Measurements from ENCODE around the gene FBXW12.
"Not testable (repeated sequence)": the region's sequence is repeated elsewhere in the genome, so short reads cannot be mapped to it uniquely, and the experiment has no call there.

Gene FBXW12, protein sequence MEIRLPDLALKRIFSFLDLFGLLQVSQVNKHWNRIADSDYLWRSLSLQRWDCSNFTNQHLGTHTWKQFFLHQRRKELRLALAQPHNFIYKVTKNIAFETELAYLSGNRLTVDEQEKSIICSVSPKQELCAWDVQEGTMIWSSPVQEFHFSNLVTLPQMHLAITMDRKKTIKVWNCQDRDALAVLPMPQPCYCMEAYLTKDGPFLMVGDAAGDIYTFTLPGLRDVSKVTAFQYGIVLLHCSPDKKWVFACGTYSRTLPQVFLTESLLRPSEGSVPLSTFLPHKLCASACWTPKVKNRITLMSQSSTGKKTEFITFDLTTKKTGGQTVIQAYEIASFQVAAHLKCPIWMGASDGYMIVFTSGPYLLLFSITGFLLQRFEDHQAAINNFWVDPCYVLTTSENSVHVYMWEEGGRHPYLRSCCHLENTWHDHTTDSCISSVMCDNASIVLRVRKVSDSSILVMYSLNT

DNA sequence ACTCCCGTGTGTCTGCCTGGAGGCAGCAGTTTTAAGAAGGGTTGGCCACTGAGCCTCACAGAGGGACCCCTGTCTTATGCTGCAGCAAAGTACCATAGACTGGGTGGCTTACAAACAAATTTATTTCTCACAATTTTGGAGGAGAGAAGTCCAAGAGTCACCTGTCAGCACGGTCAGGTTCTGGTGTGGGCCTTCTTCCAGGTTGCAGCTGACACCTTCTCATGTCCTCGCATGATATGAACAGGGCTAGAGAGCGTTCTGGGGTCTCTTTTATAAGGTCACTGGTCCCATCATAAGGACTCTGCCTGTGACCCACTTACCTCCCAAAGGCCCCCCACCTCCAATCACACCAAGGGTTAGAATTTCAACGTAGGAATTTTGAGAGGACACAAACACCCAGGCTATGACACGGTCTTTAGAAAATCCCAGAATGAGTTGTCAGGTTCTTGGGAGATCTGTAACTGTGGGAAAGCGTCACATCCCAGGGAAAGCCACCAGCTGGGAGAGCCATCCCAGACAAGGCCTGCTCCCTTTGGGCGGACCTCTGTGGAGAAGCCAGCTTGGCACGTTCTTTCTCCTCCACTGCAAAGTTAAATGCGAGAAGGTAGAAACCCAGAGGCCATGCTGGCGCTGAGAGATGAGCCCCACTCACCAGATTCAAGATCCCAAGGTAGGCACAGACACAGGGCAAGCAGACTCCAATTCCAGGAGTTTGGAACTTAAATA is at the start of gene FBXW12:
TSS of gene FBXW12 (plus strand) at position 569 of the 726 bp plus-strand sequence. CDS start 549 bp downstream, outside the sequence.
- DNase-seq = no peak

DNA sequence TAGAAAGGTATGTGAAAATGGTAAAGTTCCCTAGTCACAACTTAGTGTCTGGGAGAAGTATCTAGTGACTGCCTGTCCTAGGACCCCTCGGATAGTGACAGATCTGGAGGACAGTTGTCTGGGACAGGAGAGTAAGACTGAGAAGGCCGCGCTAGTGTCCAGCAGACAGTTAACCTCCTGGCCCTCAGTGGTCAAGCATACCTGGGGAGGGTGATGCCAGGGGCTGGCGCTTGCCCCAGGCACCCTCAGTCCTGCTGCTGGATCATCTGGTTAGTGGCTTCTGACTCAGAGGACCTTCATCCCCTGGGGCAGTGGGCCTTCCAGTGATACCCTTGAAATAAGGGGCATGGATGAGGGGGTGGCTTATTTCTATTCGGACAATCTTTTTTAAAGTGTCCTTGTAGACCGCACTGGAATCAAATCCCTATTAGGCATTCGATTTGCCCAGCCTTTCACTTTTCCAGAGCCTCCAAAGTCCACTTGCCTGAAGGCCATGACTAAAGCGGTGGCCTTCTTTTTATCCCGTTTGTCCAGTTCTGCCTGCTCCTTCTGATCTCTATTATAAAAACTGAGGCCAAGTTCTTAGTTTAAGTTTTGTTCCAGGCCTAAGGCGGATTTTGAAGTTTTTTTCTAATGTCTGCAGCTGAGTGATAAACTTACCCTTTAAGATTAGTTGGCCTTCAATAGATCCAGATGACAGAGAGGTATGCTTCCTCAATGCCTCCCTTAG is 40.1 kb upstream of the FBXW12 start:
- DNase-seq = not testable (repeated sequence)

DNA sequence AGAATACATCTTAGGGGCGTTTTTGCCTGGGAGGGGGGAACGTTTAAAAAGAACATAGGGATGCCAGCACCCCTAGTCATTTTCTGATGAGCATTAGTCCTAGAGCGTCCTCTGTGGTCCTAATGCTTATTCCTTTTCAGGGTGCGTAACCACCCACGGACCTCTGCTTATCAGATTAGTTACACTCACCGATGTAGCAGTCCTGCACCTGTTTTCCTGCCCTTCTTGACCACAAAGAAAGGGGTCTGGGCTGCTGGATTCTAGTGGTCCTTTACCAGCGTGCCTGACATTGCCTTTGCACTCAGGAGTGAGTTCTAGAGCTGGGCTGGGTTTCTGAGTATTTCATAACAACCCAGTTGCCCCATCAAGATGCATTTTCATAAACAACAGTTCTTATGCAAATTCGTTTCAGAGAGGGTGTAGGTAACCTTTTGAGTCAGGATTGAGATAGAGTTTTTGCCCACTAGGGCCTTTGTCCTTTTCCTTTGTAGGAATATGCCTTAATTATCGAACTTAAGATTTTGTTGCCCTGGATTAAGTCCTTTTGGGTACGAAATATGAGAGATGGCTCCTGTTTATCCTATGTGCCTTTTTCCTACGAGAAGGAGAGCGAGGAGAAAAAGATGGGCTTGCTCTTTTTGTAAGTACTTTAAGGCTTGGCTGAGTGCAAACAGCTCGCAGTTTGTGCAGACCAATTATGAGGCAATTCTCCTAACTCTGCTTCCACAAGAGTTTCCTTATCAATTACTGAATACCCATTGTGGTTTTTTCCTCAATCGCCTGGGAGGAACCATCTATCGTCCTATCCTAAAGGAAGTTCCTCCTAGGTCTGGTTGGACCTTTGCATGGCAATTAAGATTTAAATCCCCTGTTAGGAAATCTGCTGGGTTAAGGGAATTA is 38.4 kb upstream of the FBXW12 start, which contains the start of gene SPINK8:
TSS of gene SPINK8 (minus strand) at position 316 of the 900 bp plus-strand sequence. CDS start 5,320 bp downstream, outside the sequence.
- DNase-seq = not testable (repeated sequence)

DNA sequence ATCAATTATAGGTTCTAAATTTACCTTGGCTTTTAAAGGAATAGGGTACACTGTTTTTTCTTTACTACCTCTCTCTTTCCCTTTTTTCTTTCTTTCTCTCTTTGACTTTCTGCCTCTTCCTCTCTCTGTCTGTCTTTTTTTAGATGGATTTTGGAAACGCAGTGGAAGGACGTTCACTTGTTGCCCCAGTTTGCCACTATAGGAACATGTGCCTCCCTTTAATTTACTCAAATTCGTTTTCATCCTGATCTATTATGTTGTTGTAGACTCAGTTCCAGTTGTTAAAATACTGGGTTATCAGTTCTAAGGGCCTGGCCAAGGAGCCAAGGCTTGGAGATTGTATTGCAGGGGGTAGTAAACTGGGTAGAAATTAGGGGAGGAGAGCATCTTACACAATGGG is 37.4 kb upstream of the FBXW12 start:
- DNase-seq = no peak

DNA sequence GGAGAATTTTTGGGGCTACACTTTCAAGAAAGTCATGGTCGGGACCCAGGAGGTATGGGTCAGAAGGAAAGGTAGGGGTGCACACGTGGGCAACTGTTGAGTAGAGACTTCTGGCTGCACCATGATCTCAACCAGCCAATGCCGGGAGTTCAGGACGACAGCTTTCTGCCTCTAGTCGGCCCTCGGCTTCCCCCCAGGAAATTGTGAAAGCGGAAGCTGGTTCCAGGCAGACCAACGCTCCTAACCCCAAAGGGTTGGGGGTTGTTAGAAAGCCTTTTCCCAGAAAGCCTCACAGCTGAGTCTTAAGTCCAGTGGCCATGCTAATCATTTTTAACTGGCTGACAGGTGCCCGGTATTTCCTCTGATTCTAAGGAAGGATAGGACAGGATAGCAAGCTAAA is 36.7 kb upstream of the FBXW12 start:
- DNase-seq = not testable (repeated sequence)

DNA sequence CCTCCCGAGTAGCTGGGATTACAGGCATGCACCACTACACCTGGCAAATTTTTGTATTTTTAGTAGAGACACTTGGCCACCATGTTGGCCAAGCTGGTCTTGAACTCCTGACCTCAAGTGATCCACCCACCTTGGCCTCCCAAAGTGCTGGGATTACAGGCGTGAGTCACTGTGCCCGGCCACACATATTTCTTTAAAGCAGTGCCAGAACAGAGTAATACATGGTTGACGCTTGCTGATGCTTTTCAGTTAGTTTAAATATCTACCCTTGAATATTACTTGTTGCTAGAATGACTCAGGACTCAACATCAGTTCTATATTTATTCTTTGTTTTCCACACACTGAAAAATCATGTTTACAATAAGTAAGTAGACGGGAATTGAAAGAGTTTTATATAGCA is 34.5 kb upstream of the FBXW12 start:
- DNase-seq = not testable (repeated sequence)

DNA sequence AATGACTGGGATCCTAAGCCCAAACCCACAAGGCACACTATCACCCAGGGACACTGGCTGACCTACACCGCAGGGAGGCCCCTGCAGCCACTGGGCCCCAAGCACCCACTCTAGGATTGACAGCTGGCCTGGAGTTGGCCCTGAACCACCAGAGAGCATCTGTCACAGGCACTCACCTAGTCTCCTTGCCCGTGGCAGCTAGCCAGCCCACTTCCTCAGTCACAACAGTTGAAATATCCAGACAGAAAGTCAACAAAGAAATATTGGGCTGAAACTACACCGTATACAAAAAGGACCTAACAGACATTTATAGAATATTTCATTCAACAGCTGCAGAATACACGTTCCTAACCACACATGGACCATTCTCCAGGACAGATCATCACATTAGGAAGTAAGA is 33.4 kb upstream of the FBXW12 start:
- DNase-seq = no peak

DNA sequence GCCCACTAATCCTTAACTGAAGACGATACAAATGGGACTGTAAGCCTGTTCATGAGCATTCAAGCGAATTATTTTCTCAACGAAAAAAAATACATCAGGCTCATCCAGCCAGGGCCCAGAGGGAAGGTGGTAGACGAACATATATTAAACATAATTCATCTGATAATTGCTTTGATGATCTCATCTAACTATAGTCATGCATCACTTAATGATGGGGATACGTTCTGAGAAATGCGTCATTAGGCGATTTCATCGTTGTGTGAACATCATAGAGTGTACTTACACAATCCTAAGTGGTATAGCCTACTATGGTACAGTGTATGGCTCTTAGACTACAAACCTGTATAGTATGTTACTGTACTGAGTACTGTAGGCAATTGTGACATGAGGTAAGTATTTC is 28.6 kb upstream of the FBXW12 start:
- no peak for DNase-seq

DNA sequence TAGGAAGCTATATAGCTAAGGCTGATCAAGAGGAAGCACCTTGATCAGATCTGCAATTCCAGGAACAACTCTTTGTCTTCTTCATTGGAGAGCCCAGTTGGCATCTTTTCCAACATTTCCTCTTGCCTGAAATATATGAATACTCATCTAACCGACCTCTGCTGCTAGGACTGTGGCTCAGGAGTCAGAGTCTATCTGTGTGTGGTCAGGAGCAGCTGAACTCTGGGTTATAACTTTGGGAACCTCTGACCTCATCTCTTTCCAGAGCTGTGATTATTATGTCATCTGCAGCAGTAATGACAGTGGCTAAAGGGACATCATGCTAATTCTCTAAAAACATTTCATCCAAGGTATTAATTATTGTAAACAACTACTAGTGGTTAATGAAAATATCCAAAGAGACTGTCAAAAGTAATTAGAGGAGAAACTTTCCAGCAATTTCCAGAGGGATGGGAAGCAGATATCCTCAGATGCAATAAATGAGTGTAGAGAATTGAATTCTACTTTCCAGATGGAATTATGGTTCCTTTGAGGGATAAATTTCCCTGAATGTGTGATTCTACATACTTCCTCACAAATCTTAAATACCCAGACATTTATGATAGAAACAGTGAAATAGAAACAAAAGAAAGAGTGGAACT is 27.0 kb upstream of the FBXW12 start:
- DNase-seq = no peak

DNA sequence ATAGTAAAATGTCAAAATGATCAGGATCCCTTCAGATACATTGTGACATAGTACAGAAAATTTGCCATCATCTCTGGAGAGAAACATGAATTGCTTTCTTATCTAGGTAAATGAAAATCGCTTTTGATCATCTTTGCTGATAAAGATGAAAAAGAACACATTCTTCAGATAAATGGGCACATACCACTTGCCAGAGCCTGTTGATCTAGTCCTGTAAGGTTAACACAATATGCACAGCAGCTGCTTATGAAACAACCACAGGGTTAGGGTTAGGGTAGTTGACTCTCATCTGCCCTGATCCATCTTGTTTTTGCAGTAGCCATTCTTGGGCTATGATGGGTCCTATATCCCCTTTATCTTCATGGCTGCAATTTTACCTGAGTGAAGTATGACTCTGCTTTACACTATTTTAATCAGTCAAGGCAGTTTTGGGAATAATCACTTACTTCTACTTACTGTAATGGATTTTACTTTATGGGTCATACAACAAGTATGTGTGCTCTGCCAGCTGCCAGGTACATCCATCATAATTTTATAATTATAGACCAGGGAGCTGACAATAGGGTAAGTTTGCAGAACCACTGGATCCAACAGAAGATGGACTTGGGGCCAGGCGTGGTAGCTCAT is 26.0 kb upstream of the FBXW12 start:
- no peak for DNase-seq

DNA sequence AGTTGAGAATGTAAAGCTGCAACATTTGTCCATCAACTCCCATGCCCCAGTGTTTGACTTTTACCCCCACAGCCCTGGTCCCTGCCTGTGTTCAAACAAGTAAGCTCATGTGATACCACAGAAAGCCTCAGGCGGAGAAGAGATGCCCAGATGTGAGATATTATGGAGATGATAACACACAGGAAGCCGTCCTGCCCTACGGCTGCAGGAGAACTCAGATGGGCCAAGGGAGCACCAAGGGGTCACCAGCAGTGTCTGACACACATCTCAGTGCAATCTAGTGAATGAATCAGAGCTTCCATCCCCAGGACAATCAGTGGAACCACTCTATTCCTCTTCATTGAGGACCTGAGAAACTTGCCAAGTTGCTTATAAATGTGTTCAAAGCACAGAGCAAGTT is 24.5 kb upstream of the FBXW12 start:
- DNase-seq = no peak

DNA sequence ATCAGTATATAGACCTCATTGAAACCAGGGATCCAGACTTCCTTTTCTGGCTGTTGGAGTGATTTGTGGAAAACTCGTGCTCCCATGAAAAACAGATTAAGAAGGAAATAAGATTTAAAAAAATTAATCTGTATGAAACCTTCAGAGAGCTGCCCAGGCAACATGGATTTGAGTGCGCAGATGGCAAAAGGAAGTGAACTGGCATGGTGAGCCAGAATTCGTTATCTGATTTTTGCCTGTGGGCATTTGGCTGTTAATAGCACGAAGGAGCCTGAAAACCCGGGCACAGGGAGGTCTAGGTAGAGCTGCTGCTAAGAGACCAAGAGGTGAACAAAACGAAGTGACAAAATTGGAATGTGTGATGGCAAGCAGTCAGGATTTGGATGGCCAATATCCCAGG is 19.5 kb upstream of the FBXW12 start:
- peak; percentile 30 to 77 for DNase-seq

DNA sequence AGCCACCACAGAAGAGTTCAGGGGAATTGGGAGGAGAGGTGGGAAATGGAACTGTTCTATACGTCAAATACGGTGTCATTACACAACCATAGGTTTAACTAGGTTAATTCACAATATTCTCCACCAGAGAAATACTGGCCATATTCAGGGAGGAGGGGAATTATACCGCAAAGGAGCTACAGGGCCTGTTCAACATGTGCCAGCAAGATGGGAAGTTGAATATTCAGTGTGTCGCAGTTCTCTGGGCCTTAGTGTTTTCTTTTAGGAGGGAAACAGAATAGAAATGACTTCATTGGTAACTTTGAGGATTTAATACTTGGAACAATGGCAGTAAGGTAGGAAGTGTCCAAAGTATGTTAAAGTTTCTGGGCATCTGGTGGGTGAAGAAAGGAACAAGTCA is 18.0 kb upstream of the FBXW12 start:
- no peak for DNase-seq

DNA sequence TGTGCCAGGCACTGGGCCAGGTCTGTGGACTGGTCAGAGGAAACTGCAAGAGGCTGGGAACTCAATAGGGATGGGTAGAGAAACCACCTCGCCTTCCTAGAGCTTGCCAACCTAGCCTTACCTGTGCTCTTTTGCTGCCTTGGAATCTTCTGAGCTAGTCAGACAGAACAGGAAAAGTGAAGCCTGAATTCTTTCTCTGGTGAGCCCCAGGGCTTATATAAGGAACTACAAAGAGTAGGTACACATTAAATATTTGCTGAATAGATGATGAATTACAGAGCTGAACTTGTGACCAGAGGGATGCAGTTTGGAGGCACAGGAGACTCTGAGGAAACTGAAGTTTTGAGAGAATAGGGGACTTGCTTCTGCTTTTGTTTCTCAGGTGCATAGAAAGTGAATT is 15.6 kb upstream of the FBXW12 start:
- no peak for DNase-seq

DNA sequence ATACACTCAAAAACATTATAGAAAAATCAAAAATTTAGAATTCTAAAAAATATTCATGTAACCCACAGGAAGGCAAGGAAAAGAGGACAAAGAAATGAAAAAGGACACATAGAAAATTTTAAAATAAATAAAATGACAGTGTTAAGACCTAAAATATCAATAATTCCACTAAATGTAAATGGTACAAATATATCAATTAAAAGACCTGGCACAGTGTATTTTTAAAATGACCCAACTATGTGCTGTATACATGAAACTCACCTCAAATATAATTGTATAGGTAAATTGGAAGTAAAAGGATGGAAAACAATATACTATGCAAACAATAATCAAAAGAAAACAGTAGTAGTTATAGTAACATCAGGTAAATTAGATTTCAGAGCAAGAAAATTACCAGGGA is 10.1 kb upstream of the FBXW12 start:
- no peak for DNase-seq

DNA sequence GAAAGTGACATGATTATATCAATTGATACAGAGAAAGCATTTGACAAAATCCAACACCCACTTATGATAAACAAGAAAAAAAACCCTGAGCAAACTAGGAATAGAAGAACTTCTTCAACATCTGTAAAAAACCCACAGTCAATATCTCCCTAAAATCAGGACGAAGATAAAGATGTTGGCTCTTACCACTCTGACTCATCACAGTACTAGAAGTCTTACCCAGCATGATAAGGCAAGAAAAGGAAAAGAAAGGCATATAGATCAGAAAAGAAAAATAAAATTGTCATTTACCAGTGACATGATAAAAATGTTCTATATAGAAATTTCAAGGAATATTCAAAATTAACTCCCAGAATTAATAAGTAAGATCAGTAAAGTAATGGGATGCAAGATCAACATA is 7.2 kb upstream of the FBXW12 start:
- no peak for DNase-seq

DNA sequence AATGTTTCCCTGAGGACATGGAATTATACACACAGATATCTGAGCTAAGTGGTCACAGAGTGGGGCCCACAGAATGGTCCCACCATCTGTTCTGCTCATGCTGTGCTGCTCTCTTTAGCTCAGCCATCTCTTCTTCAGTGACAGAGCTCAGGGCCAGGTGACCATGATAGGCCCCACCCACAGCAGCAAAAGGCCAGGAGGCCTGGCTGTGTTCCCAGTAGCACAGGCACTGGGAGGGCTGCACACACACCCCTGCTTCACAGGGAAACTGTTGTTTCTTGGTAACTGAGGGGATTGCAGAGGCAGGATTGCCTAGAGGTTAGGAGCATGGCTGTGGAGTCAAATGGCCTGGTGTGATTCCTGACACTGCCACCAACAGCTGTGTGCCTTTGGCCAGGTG is 4.8 kb upstream of the FBXW12 start:
- peak; percentile 42 to 98 for DNase-seq

DNA sequence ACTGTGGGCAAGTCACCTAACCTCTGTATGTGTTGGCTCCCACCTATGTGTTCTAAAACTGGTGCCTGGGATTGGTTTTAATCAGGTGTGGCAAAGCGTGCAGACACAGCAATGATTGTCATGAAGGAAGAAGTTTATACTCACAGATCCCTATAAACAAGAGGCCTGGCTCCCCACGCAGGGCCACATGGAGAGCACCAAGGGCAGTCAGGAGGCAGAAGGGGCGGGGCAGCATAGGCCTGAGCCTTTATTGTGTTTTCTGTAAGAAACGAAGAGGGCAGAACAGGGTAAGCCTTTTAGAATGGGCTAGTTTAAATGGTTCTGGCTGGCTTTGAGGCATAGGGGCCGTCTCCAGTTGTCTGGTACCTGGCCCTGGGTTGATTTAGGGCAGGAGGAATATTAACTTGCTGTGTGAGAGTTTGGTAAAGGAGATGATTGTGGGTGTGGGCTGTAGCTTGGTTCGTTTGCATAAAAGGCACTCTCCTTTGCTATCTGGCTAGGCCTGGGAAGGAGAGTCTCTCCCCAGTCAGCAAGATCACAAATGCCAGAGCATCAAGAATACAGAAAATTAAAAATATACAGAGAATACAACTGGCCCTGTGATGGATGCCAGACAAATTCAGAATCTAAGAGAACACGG is 2.2 kb upstream of the FBXW12 start:
- DNase-seq = no peak

DNA sequence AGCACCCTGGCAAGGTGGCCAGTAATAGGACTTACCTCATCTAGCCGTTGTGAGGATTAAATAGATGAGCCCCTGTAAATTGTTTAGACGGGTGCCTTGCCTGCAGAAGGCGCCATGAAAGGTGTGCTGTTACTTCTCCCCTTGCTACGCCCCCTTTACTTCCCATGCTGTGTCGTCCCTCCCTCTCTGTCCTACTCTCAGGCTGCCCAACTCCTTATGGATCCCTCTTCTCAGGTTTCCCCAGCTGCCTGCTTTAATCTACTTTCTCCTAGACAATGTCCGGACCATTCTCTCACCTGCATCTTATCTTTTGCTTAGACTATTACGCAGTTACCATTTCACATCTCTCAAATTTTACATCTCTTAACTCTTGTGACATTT is 1.7 kb upstream of the FBXW12 start:
- no peak for DNase-seq

DNA sequence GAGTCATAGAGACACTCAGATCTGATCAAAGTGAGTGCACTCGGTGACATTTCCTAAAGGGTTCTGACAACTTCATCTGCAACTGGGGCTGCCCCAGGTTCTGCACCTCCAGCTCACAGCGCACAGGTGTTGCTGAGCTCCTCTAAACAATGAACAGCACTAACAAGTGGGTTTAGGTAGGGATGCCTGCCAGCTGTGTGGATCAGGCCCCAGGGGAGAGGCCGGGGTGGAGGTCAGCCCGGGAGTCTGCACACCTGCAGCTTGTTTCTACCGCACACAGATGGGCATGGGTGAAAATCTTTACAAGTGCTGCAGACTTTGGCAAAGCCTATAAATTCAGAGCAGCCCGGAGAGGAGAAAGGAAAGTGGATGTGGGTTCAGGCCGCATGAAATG is 355 bp downstream of the FBXW12 start:
- no peak for DNase-seq
